ENCODE results near the gene PSME2. TPM values are rescaled to one million over a fixed set of nuclear protein-coding genes. Genes with fewer than 3 reads are reported as not detected.

PSME2 gene
- total RNA-seq, 1 donor from 2014 or later: 33.7 TPM

Other genes with a start within 250 kb of the PSME2 start
- gene DHRS4, start 192.8 kb downstream of the PSME2 start, total RNA-seq: 26.0 and 29.6 TPM in 2 replicates
- 11.5 and 12.0 TPM in 2 replicates for gene DHRS4L2, start 157.7 kb downstream of the PSME2 start, total RNA-seq
- gene CARMIL3, start 94.6 kb downstream of the PSME2 start, total RNA-seq: under 0.01 and 0.24 TPM in 2 replicates
- gene CPNE6, start 75.0 kb downstream of the PSME2 start, total RNA-seq: not detected in 2 replicates
- 57.1 and 93.8 TPM in 2 replicates for gene PCK2, start 52.3 kb downstream of the PSME2 start, total RNA-seq
- 70.1 and 80.1 TPM in 2 replicates for gene DCAF11, start 31.8 kb downstream of the PSME2 start, total RNA-seq
- 0.96 and 1.9 TPM in 2 replicates for gene NRL, start 31.7 kb downstream of the PSME2 start, total RNA-seq
- under 0.01 and 0.24 TPM in 2 replicates for gene FITM1, start 16.0 kb downstream of the PSME2 start, total RNA-seq
- 92.9 and 152 TPM in 2 replicates for gene PSME1, start 10.4 kb downstream of the PSME2 start, total RNA-seq
- gene EMC9, start 5.0 kb downstream of the PSME2 start, total RNA-seq: 11.7 and 12.8 TPM in 2 replicates
- 23.9 and 49.0 TPM in 2 replicates for gene RNF31, start 888 bp upstream of the PSME2 start, total RNA-seq
- 16.8 and 62.9 TPM in 2 replicates for gene IRF9, start 14.7 kb upstream of the PSME2 start, total RNA-seq
- gene REC8, start 25.5 kb upstream of the PSME2 start, total RNA-seq: 1.7 and 6.0 TPM in 2 replicates
- 45.6 and 64.3 TPM in 2 replicates for gene IPO4, start 42.2 kb upstream of the PSME2 start, total RNA-seq
- 63.9 and 79.9 TPM in 2 replicates for gene TM9SF1, start 48.8 kb upstream of the PSME2 start, total RNA-seq
- gene TSSK4, start 59.1 kb upstream of the PSME2 start, total RNA-seq: not detected in 2 replicates
- gene CHMP4A, start 66.9 kb upstream of the PSME2 start, total RNA-seq: 32.8 and 40.7 TPM in 2 replicates
- 10.8 and 14.7 TPM in 2 replicates for gene MDP1, start 69.5 kb upstream of the PSME2 start, total RNA-seq
- 91.6 and 113 TPM in 2 replicates for gene NEDD8, start 85.8 kb upstream of the PSME2 start, total RNA-seq
- gene GMPR2, start 86.3 kb upstream of the PSME2 start, total RNA-seq: 95.1 and 97.1 TPM in 2 replicates
- 53.1 and 287 TPM in 2 replicates for gene TINF2, start 96.0 kb upstream of the PSME2 start, total RNA-seq
- gene TGM1, start 116.6 kb upstream of the PSME2 start, total RNA-seq: 69.1 and 167 TPM in 2 replicates
- gene RABGGTA, start 125.0 kb upstream of the PSME2 start, total RNA-seq: 53.9 and 65.1 TPM in 2 replicates
- 23.0 and 29.4 TPM in 2 replicates for gene DHRS1, start 153.2 kb upstream of the PSME2 start, total RNA-seq
- gene NOP9, start 153.2 kb upstream of the PSME2 start, total RNA-seq: 26.6 and 41.4 TPM in 2 replicates
- gene CIDEB, start 161.4 kb upstream of the PSME2 start, total RNA-seq: 1.4 and 6.0 TPM in 2 replicates
- gene LTB4R2, start 163.5 kb upstream of the PSME2 start, total RNA-seq: 30.3 and 32.5 TPM in 2 replicates
- gene LTB4R, start 164.9 kb upstream of the PSME2 start, total RNA-seq: 13.5 and 13.6 TPM in 2 replicates
- 1.7 TPM in 1 of 2 replicates, not detected in the other for gene ADCY4, start 188.5 kb upstream of the PSME2 start, total RNA-seq
- gene RIPK3, start 193.4 kb upstream of the PSME2 start, total RNA-seq: 2.1 and 5.1 TPM in 2 replicates
- 10.6 and 17.3 TPM in 2 replicates for gene NFATC4, start 221.6 kb upstream of the PSME2 start, total RNA-seq

Data from tracheal epithelial cell (primary cell).